ENCODE measurements around the gene DHX15. TPM values are rescaled to one million over a fixed set of nuclear protein-coding genes. Genes with fewer than 3 reads are reported as not detected.

The DHX15 gene
- total RNA-seq, 1 experiment from 2014 or later: 287 TPM

GRCh38 chr4:24603343-24603742 lies 19.0 kb upstream of the DHX15 start:
- Histone ChIP-seq H3K56ac (ENCODE audit: insufficient read length, low read depth, low read length) (no peak overlapping the region), H2BK5ac (ENCODE audit: insufficient read length, low read length) (no peak overlapping the region), H2BK20ac (ENCODE audit: low read depth, low read length, poor library complexity, severe bottlenecking) (no peak overlapping the region), H4K91ac (ENCODE audit: insufficient read length, low read depth, low read length) (no peak overlapping the region), H2BK12ac (ENCODE audit: insufficient read length, low read depth, low read length) (no peak overlapping the region), H4K8ac (replicated peaks; ENCODE audit: insufficient read length, low read depth, low read length) (no peak overlapping the region), H3K79me1 (ENCODE audit: insufficient read depth, low read depth, low read length, poor library complexity, severe bottlenecking) (no peaks in the 10 kb centered on the region), H3K79me2 (ENCODE audit: insufficient read depth, low read length) (no peaks in the 10 kb centered on the region), H3K4ac (ENCODE audit: low read depth, low read length) (no peak overlapping the region), H3K27ac (ENCODE audit: insufficient read length, low read depth, low read length) (no peak overlapping the region), H3K18ac (ENCODE audit: insufficient read length, low read depth, low read length) (no peak overlapping the region), H3K4me1 (ENCODE audit: insufficient read depth, low read length) (peaks cover 1% of the 10 kb centered on the region; the same call in 1 of the 2 replicates), H3K9ac (ENCODE audit: extremely low read depth, insufficient read length, low read length) (no peak overlapping the region), H3K23me2 (ENCODE audit: insufficient read length, low read depth, low read length, poor library complexity, severe bottlenecking) (no peaks in the 10 kb centered on the region), H3T11ph (ENCODE audit: low read length) (no peak overlapping the region), H2AFZ (ENCODE audit: low read length) (no peak overlapping the region), H4K20me1 (ENCODE audit: control insufficient read depth, insufficient read depth, insufficient read length) (no peaks in the 10 kb centered on the region), H3K23ac (ENCODE audit: insufficient read length, low read depth, low read length) (no peak overlapping the region), H3K27me3 (ENCODE audit: insufficient read depth, low read length) (no peaks in the 10 kb centered on the region), H2BK15ac (ENCODE audit: low read depth, low read length) (no peak overlapping the region), H2AK5ac (ENCODE audit: insufficient read length, low read length) (no peak overlapping the region), H3K14ac (ENCODE audit: insufficient read depth, low read length) (no peak overlapping the region), H2BK120ac (ENCODE audit: low read depth, low read length, poor library complexity, severe bottlenecking) (no peak overlapping the region), H4K5ac (ENCODE audit: insufficient read length, low read depth, low read length) (no peak overlapping the region), H3K4me2 (ENCODE audit: insufficient read depth, insufficient read length, low read length) (no peak overlapping the region), H3K9me3 (ENCODE audit: control insufficient read depth, low read depth, low read length) (no peaks in the 10 kb centered on the region)
- Mint-ChIP-seq H3K27me3 (ENCODE audit: low read depth) (no peaks in the 10 kb centered on the region), H3K27ac (no peak overlapping the region), H3K9me3 (no peaks in the 10 kb centered on the region; a peak in 2 of 5 replicates), H3K4me3 (no peak overlapping the region), H3K36me3 (ENCODE audit: insufficient read depth in 1 of 3, low read depth in 3 of 3) (peaks cover 0 to 2% (median 0%) of the 10 kb centered on the region in 3 experiments; a peak in 1 of 7 replicates), H3K4me1 (peaks cover 9 to 25% of the 10 kb centered on the region in 2 experiments)
- no CpG with 5 or more reads among the region's 6 CpGs for WGBS (ENCODE audit: extremely low coverage, insufficient read length, low lambda C conversion rate)
- no peak for TF ChIP-seq CTCF (conservative IDR thresholded peaks at IDR 0.05)
- DNase-seq: no peak
